ENCODE measurements around the gene THG1L.
"Not testable (repeated sequence)": the region's sequence is repeated elsewhere in the genome, so short reads cannot be mapped to it uniquely, and the experiment has no call there.

Gene THG1L

GRCh38 chr5:157731272-157732129 is at the start of gene THG1L:
THG1L (plus strand) TSS chr5:157731420; CDS start chr5:157731441, 21 bp downstream.
- peak; percentile 97 to 99 for DNase-seq (ENCODE audit: low read depth in 2 of 2)

GRCh38 chr5:157682257-157682656 is 49.0 kb upstream of the THG1L start:
- no peak for DNase-seq (ENCODE audit: low read depth in 2 of 2)

GRCh38 chr5:157686276-157687197 is 44.7 kb upstream of the THG1L start:
- DNase-seq (ENCODE audit: low read depth in 2 of 2): not testable (repeated sequence)

- DNase-seq (ENCODE audit: low read depth in 2 of 2): no peak
Observed at GRCh38 chr5:157687198-157687554, 44.0 kb upstream of the THG1L start.

GRCh38 chr5:157689942-157690689 is 41.1 kb upstream of the THG1L start:
- peak; percentile 8 to 20 for DNase-seq (ENCODE audit: low read depth in 2 of 2)

GRCh38 chr5:157690690-157691433 is 40.4 kb upstream of the THG1L start:
- DNase-seq (ENCODE audit: low read depth in 2 of 2): no peak

GRCh38 chr5:157693816-157694215 is 37.4 kb upstream of the THG1L start:
- DNase-seq (ENCODE audit: low read depth in 2 of 2): not testable (repeated sequence)

GRCh38 chr5:157696154-157696553 is 35.1 kb upstream of the THG1L start:
- not testable (repeated sequence) for DNase-seq (ENCODE audit: low read depth in 2 of 2)

GRCh38 chr5:157698674-157699073 is 32.5 kb upstream of the THG1L start:
- DNase-seq (ENCODE audit: low read depth in 2 of 2): not testable (repeated sequence)

- no peak for DNase-seq (ENCODE audit: low read depth in 2 of 2)
Observed at GRCh38 chr5:157703736-157704135, 27.5 kb upstream of the THG1L start.

- DNase-seq (ENCODE audit: low read depth in 2 of 2): no peak
Observed at GRCh38 chr5:157708866-157709265, 22.4 kb upstream of the THG1L start.

- no peak for DNase-seq (ENCODE audit: low read depth in 2 of 2)
Observed at GRCh38 chr5:157709346-157709745, 21.9 kb upstream of the THG1L start.

- no peak for DNase-seq (ENCODE audit: low read depth in 2 of 2)
Observed at GRCh38 chr5:157710431-157710830, 20.8 kb upstream of the THG1L start.

GRCh38 chr5:157710882-157711281 is 20.3 kb upstream of the THG1L start:
- no peak for DNase-seq (ENCODE audit: low read depth in 2 of 2)

- no peak for DNase-seq (ENCODE audit: low read depth in 2 of 2)
Observed at GRCh38 chr5:157713830-157714595, 17.2 kb upstream of the THG1L start.

- DNase-seq (ENCODE audit: low read depth in 2 of 2): no peak
Observed at GRCh38 chr5:157714596-157714864, 16.7 kb upstream of the THG1L start.

GRCh38 chr5:157718519-157718918 is 12.7 kb upstream of the THG1L start:
- no peak for DNase-seq (ENCODE audit: low read depth in 2 of 2)

- DNase-seq (ENCODE audit: low read depth in 2 of 2): no peak
Observed at GRCh38 chr5:157719245-157719644, 12.0 kb upstream of the THG1L start.

GRCh38 chr5:157721159-157721558 is 10.1 kb upstream of the THG1L start:
- DNase-seq (ENCODE audit: low read depth in 2 of 2): no peak

- not testable (repeated sequence) for DNase-seq (ENCODE audit: low read depth in 2 of 2)
Observed at GRCh38 chr5:157722895-157723294, 8.3 kb upstream of the THG1L start.

- not testable (repeated sequence) for DNase-seq (ENCODE audit: low read depth in 2 of 2)
Observed at GRCh38 chr5:157726607-157727006, 4.6 kb upstream of the THG1L start.
